ENCODE data around the gene CYP4F3.

CYP4F3 gene

DNA sequence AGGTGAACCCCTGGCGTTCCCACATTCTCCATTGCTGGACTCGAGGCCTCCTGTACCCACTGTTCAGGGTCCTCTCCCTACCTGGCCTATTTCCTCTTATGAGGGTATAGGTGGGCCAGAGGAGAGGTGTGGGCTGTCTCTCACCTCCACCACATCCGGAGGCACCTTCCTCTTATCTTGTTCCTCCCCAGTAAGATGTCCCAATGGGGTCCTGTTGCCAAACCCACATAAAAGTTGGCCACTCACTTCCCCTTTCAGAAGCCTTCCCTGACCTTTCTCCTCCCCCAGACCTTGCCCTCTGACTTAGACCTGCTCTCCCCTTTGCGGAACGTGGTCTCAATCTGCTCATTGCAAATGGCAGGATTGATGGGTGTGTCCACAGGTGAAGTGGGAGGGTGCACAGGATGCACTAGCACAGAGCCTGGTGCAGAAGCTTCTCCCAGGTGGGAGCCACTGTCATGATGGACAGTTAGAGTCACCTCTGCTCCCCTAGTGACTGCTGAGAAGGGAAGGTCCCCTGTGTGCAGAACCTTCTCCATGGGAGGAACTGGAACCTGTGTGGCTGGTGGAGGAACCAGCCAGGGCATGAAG is 1.3 kb downstream of the CYP4F3 start:
- DNase-seq = no peak

DNA sequence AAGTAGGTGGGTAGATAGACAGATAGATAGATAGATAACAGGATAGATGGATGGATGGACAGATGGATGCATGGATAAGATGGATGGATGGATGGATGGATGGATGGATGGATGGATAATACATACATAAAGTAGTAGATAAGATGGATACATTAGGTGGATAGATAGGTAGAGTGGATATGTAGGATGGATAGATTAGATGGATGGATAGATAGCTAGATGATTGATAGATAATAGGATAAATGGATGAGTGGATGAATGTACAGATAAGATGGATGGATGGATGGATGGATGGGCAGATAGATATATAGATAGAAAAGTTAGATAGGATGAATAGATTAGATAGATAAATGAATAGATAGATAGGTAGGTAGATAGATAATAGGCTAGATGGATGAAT is 2.1 kb downstream of the CYP4F3 start:
- peaks cover 0 to 15% of the 10 kb centered on the region in 2 donors for H3K27me3 ChIP-seq
- no peak for DNase-seq
- intact Hi-C loops (cut with DNase I; ENCODE audit: low total_unique reads) = no loop called here
- H3K4me3 ChIP-seq = no peak overlapping the region
- no peaks in the 10 kb centered on the region for H3K9me3 ChIP-seq
- no peak overlapping the region for H3K27ac ChIP-seq
- TF ChIP-seq, protein P1, sequence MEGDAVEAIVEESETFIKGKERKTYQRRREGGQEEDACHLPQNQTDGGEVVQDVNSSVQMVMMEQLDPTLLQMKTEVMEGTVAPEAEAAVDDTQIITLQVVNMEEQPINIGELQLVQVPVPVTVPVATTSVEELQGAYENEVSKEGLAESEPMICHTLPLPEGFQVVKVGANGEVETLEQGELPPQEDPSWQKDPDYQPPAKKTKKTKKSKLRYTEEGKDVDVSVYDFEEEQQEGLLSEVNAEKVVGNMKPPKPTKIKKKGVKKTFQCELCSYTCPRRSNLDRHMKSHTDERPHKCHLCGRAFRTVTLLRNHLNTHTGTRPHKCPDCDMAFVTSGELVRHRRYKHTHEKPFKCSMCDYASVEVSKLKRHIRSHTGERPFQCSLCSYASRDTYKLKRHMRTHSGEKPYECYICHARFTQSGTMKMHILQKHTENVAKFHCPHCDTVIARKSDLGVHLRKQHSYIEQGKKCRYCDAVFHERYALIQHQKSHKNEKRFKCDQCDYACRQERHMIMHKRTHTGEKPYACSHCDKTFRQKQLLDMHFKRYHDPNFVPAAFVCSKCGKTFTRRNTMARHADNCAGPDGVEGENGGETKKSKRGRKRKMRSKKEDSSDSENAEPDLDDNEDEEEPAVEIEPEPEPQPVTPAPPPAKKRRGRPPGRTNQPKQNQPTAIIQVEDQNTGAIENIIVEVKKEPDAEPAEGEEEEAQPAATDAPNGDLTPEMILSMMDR (IDR thresholded peaks at IDR 0.05) = no peak
- H3K36me3 ChIP-seq = no peaks in the 10 kb centered on the region
- H3K4me1 ChIP-seq = no peaks in the 10 kb centered on the region

More for the DNA sequence above, 1.3 kb downstream of the CYP4F3 start:
- H3K9me3 ChIP-seq = no peaks in the 10 kb centered on the region
- H3K36me3 ChIP-seq = no peaks in the 10 kb centered on the region
- no peak overlapping the region for H3K4me3 ChIP-seq
- peaks cover 0 to 12% of the 10 kb centered on the region in 2 donors for H3K27me3 ChIP-seq
- H3K4me1 ChIP-seq = no peaks in the 10 kb centered on the region
- H3K27ac ChIP-seq = no peak overlapping the region
- intact Hi-C loops (cut with DNase I; ENCODE audit: low total_unique reads) = no loop called here
- TF ChIP-seq, protein P1 (IDR thresholded peaks at IDR 0.05) = no peak

DNA sequence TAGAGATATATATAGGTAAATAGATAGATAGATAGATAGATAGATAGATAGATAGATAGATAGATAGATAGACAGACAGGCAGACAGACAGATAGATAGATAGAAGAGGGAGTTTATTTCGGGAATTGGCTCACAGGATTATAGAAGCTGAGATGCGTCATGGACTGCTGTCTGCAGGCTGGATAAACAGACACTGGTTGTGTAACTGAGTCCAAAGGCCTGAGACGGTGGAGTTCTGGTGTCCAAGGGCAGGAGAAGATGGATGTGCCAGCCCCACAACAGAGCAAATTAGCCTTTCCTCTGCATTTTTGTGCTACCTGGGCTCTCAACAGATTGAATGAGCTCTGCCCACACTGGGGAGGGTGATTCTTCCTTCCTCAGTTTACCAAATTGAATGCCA is 2.7 kb downstream of the CYP4F3 start:
- peaks cover 0 to 15% of the 10 kb centered on the region in 2 donors for H3K27me3 ChIP-seq
- peaks cover 0 to 2% (median 0%) of the 10 kb centered on the region in 3 donors for H3K9me3 ChIP-seq
- H3K4me3 ChIP-seq = no peak overlapping the region
- DNase-seq = no peak
- intact Hi-C loops (cut with DNase I; ENCODE audit: low total_unique reads) = no loop called here
- H3K4me1 ChIP-seq = no peaks in the 10 kb centered on the region
- TF ChIP-seq, protein P1 (IDR thresholded peaks at IDR 0.05) = no peak
- no peak overlapping the region for H3K27ac ChIP-seq
- no peaks in the 10 kb centered on the region for H3K36me3 ChIP-seq

DNA sequence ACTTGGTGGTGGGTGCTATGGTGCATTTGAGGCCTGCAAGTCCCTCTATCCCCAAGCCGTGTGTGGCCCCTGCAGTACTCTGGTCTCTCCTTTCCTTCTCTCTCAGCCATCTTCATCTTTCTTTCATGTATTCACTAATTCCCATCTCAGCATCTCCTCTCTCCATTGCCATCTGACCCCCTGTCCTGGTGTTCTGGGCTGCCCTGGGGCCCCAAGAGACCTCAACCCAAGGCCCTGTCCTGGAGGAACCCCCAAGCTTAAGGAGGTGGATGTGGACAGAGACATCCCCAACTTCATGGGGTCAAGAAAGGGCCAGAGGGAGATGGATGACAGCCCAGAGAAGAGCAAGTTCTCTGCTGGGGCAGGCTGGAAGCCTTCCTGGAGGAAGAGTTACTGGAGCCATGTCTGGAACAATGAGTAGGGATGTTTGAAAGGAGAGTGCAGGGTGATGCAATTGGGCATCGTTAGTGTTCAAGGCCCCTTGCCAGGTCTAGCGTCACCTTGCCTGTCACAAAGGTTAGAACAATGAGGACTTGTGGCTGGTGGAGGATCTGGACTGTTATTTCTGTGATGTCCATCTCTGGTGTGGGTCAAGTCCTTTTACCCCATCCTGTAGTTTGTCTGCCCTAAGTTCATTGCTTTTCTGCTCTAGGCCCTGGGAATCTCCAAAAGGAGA is 3.5 kb downstream of the CYP4F3 start:
- TF ChIP-seq, protein P1 (IDR thresholded peaks at IDR 0.05) = no peak
- H3K27ac ChIP-seq = no peak overlapping the region
- no peak for DNase-seq
- intact Hi-C loops (cut with DNase I; ENCODE audit: low total_unique reads) = no loop called here
- peaks cover 0 to 6% (median 0%) of the 10 kb centered on the region in 3 donors for H3K9me3 ChIP-seq
- peaks cover 0 to 15% of the 10 kb centered on the region in 2 donors for H3K27me3 ChIP-seq
- no peak overlapping the region for H3K4me3 ChIP-seq
- no peaks in the 10 kb centered on the region for H3K4me1 ChIP-seq
- H3K36me3 ChIP-seq = no peaks in the 10 kb centered on the region

DNA sequence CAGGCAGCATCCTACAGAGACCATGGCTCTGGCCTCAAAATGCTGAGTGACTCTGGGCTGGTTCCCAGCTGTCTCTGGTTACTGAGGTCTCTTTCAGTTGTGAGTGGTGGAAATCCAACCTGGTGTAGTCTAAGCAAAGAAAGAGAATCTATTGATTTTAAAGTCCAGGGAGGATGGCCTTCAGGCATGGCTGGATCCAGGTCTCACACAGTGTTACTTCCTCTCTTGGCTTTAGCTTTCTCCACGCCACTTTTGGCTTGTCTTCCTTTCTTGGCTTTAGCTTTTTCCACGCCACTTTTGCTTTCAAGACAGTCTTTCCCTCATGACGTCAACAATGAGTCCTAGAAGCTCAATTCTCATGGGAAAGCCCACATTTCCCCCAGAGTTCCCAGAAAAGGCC is 4.1 kb downstream of the CYP4F3 start:
- Histone ChIP-seq H3K4me3 (no peak overlapping the region), H3K27me3 (peaks cover 0 to 15% of the 10 kb centered on the region in 2 donors), H3K36me3 (no peaks in the 10 kb centered on the region), H3K4me1 (no peaks in the 10 kb centered on the region), H3K27ac (no peak overlapping the region), H3K9me3 (peaks cover 0 to 6% (median 0%) of the 10 kb centered on the region in 3 donors)
- DNase-seq = no peak
- intact Hi-C loops (cut with DNase I; ENCODE audit: low total_unique reads) = no loop called here
- TF ChIP-seq, protein P1 (IDR thresholded peaks at IDR 0.05) = no peak
